ENCODE data around the gene WIPF1.

Gene WIPF1

DNA sequence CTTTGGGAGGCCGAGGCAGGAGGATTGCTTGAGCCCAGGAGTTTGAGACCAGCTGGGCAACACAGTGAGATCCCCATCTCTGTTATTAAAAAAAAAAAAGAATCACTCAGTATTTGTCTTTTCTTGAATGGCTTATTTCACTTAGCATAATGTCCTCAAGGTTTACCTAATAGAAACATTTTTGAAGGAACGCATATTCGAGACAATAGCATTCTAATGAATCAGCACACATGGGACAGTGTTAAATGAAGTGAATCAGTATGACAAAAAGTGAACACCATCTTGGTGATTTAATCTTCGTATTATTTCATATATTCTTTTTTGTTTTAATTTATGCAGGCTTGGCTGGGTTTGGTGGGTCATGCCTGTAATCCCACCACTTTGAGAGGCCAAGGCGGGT is 44.7 kb downstream of the WIPF1 start:
- H3K4me3 ChIP-seq (ENCODE audit: low read depth, low read length) = no peak overlapping the region
- TF ChIP-seq, protein P1, sequence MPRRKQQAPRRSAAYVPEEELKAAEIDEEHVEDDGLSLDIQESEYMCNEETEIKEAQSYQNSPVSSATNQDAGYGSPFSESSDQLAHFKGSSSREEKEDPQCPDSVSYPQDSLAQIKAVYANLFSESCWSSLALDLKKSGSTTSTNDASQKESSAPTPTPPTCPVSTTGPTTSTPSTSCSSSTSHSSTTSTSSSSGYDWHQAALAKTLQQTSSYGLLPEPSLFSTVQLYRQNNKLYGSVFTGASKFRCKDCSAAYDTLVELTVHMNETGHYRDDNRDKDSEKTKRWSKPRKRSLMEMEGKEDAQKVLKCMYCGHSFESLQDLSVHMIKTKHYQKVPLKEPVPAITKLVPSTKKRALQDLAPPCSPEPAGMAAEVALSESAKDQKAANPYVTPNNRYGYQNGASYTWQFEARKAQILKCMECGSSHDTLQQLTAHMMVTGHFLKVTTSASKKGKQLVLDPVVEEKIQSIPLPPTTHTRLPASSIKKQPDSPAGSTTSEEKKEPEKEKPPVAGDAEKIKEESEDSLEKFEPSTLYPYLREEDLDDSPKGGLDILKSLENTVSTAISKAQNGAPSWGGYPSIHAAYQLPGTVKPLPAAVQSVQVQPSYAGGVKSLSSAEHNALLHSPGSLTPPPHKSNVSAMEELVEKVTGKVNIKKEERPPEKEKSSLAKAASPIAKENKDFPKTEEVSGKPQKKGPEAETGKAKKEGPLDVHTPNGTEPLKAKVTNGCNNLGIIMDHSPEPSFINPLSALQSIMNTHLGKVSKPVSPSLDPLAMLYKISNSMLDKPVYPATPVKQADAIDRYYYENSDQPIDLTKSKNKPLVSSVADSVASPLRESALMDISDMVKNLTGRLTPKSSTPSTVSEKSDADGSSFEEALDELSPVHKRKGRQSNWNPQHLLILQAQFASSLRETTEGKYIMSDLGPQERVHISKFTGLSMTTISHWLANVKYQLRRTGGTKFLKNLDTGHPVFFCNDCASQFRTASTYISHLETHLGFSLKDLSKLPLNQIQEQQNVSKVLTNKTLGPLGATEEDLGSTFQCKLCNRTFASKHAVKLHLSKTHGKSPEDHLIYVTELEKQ (tag by site-specific recombination; IDR thresholded peaks at IDR 0.05; ENCODE audit: borderline replicate concordance) = no peak
- TF ChIP-seq ZNF416 (tag by site-specific recombination; IDR thresholded peaks at IDR 0.05) = no peak
- TF ChIP-seq ZNF426 (tag by site-specific recombination; IDR thresholded peaks at IDR 0.05) = no peak
- TF ChIP-seq ZNF768 (tag by site-specific recombination; IDR thresholded peaks at IDR 0.05) = no peak
- no peak for TF ChIP-seq ZNF660 (tag by site-specific recombination; IDR thresholded peaks at IDR 0.05)
- no peak for TF ChIP-seq ZFP37 (tag by site-specific recombination; IDR thresholded peaks at IDR 0.05)
- no peak for TF ChIP-seq FEZF1 (tag by site-specific recombination; IDR thresholded peaks at IDR 0.05)
- no peak for TF ChIP-seq ZNF623 (tag by site-specific recombination; IDR thresholded peaks at IDR 0.05)
- TF ChIP-seq, protein P2, sequence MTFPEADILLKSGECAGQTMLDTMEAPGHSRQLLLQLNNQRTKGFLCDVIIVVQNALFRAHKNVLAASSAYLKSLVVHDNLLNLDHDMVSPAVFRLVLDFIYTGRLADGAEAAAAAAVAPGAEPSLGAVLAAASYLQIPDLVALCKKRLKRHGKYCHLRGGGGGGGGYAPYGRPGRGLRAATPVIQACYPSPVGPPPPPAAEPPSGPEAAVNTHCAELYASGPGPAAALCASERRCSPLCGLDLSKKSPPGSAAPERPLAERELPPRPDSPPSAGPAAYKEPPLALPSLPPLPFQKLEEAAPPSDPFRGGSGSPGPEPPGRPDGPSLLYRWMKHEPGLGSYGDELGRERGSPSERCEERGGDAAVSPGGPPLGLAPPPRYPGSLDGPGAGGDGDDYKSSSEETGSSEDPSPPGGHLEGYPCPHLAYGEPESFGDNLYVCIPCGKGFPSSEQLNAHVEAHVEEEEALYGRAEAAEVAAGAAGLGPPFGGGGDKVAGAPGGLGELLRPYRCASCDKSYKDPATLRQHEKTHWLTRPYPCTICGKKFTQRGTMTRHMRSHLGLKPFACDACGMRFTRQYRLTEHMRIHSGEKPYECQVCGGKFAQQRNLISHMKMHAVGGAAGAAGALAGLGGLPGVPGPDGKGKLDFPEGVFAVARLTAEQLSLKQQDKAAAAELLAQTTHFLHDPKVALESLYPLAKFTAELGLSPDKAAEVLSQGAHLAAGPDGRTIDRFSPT (tag by site-specific recombination; IDR thresholded peaks at IDR 0.05) = no peak
- TF ChIP-seq ZNF324 (tag by site-specific recombination; IDR thresholded peaks at IDR 0.05) = no peak
- TF ChIP-seq RBAK (tag by site-specific recombination; IDR thresholded peaks at IDR 0.05) = no peak
- no peak for TF ChIP-seq ZNF112 (tag by site-specific recombination; IDR thresholded peaks at IDR 0.05)
- TF ChIP-seq ZFHX2 (tag by site-specific recombination; conservative IDR thresholded peaks at IDR 0.05) = no peak
- TF ChIP-seq, protein P3, sequence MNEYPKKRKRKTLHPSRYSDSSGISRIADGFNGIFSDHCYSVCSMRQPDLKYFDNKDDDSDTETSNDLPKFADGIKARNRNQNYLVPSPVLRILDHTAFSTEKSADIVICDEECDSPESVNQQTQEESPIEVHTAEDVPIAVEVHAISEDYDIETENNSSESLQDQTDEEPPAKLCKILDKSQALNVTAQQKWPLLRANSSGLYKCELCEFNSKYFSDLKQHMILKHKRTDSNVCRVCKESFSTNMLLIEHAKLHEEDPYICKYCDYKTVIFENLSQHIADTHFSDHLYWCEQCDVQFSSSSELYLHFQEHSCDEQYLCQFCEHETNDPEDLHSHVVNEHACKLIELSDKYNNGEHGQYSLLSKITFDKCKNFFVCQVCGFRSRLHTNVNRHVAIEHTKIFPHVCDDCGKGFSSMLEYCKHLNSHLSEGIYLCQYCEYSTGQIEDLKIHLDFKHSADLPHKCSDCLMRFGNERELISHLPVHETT (tag by site-specific recombination; IDR thresholded peaks at IDR 0.05) = no peak
- TF ChIP-seq, protein P4, sequence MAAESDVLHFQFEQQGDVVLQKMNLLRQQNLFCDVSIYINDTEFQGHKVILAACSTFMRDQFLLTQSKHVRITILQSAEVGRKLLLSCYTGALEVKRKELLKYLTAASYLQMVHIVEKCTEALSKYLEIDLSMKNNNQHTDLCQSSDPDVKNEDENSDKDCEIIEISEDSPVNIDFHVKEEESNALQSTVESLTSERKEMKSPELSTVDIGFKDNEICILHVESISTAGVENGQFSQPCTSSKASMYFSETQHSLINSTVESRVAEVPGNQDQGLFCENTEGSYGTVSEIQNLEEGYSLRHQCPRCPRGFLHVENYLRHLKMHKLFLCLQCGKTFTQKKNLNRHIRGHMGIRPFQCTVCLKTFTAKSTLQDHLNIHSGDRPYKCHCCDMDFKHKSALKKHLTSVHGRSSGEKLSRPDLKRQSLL (tag by site-specific recombination; IDR thresholded peaks at IDR 0.05) = no peak
- no peak for TF ChIP-seq KLF9 (tag by site-specific recombination; IDR thresholded peaks at IDR 0.05; ENCODE audit: low read depth)
- no peak for TF ChIP-seq REPIN1 (tag by site-specific recombination; IDR thresholded peaks at IDR 0.05; ENCODE audit: low read depth)
- POLR2A ChIA-PET = no interaction called here
- no peaks in the 10 kb centered on the region for H3K36me3 ChIP-seq (ENCODE audit: control insufficient read depth in 2 of 2, insufficient read depth in 1 of 2, low read length in 2 of 2)
- no peaks in the 10 kb centered on the region for H3K4me1 ChIP-seq (ENCODE audit: control insufficient read depth, insufficient read depth, low read length)
- no peak overlapping the region for H3K27ac ChIP-seq (ENCODE audit: extremely low read depth, low read depth, low read length)
- H3K9me3 ChIP-seq (ENCODE audit: control insufficient read depth, insufficient read depth, low read depth, low read length) = no peaks in the 10 kb centered on the region
- CTCF ChIA-PET = interaction anchor here (0.6 kb wide), 1 partner anchor 10 kb away, joined by 3 read pairs; no protein-coding TSS in a partner anchor

DNA sequence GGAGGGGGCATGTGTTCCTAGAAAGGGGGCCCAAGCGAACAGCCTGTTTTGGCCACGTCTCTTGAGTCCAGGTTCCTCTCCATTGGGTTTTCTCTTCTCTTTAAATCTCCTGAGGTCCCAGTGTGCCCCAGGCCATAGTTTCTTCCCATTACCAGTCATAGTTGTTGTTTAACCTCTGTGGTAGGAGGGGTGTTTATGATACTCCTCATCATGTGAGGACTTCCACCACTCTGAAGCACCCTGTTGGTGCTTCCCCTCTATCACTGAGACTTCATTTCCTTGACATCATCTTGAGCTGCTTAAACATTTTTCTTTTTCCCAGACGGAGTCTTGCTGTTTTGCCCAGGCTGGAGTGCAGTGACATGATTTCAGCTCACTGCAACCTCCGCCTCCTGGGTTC is 45.9 kb downstream of the WIPF1 start:
- POLR2A ChIA-PET = no interaction called here
- no peaks in the 10 kb centered on the region for H3K4me1 ChIP-seq (ENCODE audit: control insufficient read depth, insufficient read depth, low read length)
- TF ChIP-seq ZNF133 (tag by site-specific recombination; IDR thresholded peaks at IDR 0.05) (no peak), BCL11B (tag by site-specific recombination; IDR thresholded peaks at IDR 0.05; ENCODE audit: low read depth) (no peak), ZNF501 (tag by site-specific recombination; IDR thresholded peaks at IDR 0.05) (no peak), ZNF48 (tag by site-specific recombination; IDR thresholded peaks at IDR 0.05) (no peak), RBAK (tag by site-specific recombination; IDR thresholded peaks at IDR 0.05) (no peak), ZNF660 (tag by site-specific recombination; IDR thresholded peaks at IDR 0.05) (no peak), OVOL3 (tag by site-specific recombination; IDR thresholded peaks at IDR 0.05) (no peak)
- TF ChIP-seq, protein P5, sequence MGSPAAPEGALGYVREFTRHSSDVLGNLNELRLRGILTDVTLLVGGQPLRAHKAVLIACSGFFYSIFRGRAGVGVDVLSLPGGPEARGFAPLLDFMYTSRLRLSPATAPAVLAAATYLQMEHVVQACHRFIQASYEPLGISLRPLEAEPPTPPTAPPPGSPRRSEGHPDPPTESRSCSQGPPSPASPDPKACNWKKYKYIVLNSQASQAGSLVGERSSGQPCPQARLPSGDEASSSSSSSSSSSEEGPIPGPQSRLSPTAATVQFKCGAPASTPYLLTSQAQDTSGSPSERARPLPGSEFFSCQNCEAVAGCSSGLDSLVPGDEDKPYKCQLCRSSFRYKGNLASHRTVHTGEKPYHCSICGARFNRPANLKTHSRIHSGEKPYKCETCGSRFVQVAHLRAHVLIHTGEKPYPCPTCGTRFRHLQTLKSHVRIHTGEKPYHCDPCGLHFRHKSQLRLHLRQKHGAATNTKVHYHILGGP (tag by site-specific recombination; IDR thresholded peaks at IDR 0.05) = no peak
- TF ChIP-seq, protein P6, sequence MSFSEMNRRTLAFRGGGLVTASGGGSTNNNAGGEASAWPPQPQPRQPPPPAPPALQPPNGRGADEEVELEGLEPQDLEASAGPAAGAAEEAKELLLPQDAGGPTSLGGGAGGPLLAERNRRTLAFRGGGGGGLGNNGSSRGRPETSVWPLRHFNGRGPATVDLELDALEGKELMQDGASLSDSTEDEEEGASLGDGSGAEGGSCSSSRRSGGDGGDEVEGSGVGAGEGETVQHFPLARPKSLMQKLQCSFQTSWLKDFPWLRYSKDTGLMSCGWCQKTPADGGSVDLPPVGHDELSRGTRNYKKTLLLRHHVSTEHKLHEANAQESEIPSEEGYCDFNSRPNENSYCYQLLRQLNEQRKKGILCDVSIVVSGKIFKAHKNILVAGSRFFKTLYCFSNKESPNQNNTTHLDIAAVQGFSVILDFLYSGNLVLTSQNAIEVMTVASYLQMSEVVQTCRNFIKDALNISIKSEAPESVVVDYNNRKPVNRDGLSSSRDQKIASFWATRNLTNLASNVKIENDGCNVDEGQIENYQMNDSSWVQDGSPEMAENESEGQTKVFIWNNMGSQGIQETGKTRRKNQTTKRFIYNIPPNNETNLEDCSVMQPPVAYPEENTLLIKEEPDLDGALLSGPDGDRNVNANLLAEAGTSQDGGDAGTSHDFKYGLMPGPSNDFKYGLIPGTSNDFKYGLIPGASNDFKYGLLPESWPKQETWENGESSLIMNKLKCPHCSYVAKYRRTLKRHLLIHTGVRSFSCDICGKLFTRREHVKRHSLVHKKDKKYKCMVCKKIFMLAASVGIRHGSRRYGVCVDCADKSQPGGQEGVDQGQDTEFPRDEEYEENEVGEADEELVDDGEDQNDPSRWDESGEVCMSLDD (tag by site-specific recombination; IDR thresholded peaks at IDR 0.05) = no peak
- no peaks in the 10 kb centered on the region for H3K36me3 ChIP-seq (ENCODE audit: control insufficient read depth in 2 of 2, insufficient read depth in 1 of 2, low read length in 2 of 2)
- H3K4me3 ChIP-seq (ENCODE audit: low read depth, low read length) = no peak overlapping the region
- CTCF ChIA-PET = interaction anchor here (0.6 kb wide), 1 partner anchor 955 kb away, joined by 3 read pairs; no protein-coding TSS in a partner anchor
- H3K27ac ChIP-seq (ENCODE audit: extremely low read depth, low read depth, low read length) = no peak overlapping the region
- H3K9me3 ChIP-seq (ENCODE audit: control insufficient read depth, insufficient read depth, low read depth, low read length) = no peaks in the 10 kb centered on the region
